Activated CD4-positive, alpha-beta memory T cell treated with anti-CD3 and anti-CD28 coated beads for 36 hours (primary cell): ENCODE data around the gene USO1. TPM values are rescaled to one million over a fixed set of nuclear protein-coding genes. Genes with fewer than 3 reads are reported as not detected.
A peak's percentile ranks its signal among the peaks of the same experiment; 100 is the strongest.

Experiments
- CTCF ChIA-PET: fragments of 350-600 bp; sonication (Branson Sonifier 250); formaldehyde crosslinking; loops from one replicate; lab custom pipeline; 2021; ENCODE audit warnings: antibody characterized with exemption, inconsistent platforms; lab: Charles Lee
- POLR2A ChIA-PET: fragments of 350-600 bp; sonication (Branson Sonifier 250); formaldehyde crosslinking; loops from one replicate; lab custom pipeline; 2021; ENCODE audit warnings: antibody characterized with exemption; lab: Charles Lee
- DNase-seq: peaks from one replicate; pipeline ENCODE4 v3.0.0-alpha.2; 2020
- H3K27ac Mint-ChIP-seq: one replicate; pipeline ENCODE4 v1.8.0; 2021; ENCODE audit warnings: mixed read lengths
- H3K27me3 Mint-ChIP-seq: one replicate; pipeline ENCODE4 v1.8.0; 2021; ENCODE audit warnings: mixed read lengths
- H3K36me3 Mint-ChIP-seq: one replicate; pipeline ENCODE4 v1.8.0; 2021; ENCODE audit warnings: mixed read lengths
- H3K4me1 Mint-ChIP-seq: one replicate; pipeline ENCODE4 v1.8.0; 2021; ENCODE audit warnings: low read depth, mixed read lengths
- H3K4me3 Mint-ChIP-seq: one replicate; pipeline ENCODE4 v1.8.0; 2021; ENCODE audit warnings: mild to moderate bottlenecking, mixed read lengths
- H3K9me3 Mint-ChIP-seq: one replicate; pipeline ENCODE4 v1.8.0; 2021; ENCODE audit warnings: mixed read lengths
- intact Hi-C: fragments of 100-400 bp; cut with micrococcal nuclease; formaldehyde crosslinking; loops from one replicate; pipeline ENCODE4 v1.15.1; 2023
- total RNA-seq, 2 experiments: library from RNA; stranded (reverse); gene quantifications; one replicate each; pipeline ENCODE4 v1.2.3, GENCODE V29; 2021

The USO1 gene
- total RNA-seq, 2 experiments from 2014 or later, result 57.3 to 59.0 TPM

DNA sequence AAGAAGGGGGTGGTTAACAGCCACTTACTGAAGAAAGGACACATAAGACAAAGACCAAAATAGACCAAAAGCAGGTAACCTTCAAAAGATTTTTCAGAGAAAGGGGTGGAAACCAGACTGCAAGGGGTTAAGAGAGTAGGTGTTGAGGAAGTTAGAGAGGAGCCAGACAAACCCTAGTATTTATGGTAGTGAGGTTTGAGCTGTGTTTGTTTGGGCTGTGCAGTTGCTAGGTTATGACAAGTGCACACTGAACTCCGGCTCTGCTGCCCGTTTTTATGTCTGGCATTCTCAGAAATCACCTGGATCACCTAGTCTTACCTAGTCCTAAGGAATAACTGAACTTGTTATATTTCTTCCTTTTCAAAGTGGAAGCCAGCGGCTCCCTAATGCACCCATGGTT lies 28.3 kb upstream of the USO1 start:
- Mint-ChIP-seq H3K4me3 (no peak overlapping the region), H3K36me3 (peaks cover 4% of the 10 kb centered on the region), H3K4me1 (peaks cover 23% of the 10 kb centered on the region), H3K9me3 (no peaks in the 10 kb centered on the region), H3K27me3 (no peaks in the 10 kb centered on the region), H3K27ac (no peak overlapping the region)
- DNase-seq, result no peak
- ChIA-PET CTCF (interaction anchor here (1.7 kb wide), 1 partner anchor 28 kb away, joined by 6 read pairs; the partner anchor contains the start of gene USO1), POLR2A (interaction anchor here (0.6 kb wide), 1 partner anchor 1063 kb away, joined by 3 read pairs; no protein-coding TSS in a partner anchor)
- intact Hi-C loops, result no loop called here

- Mint-ChIP-seq H3K9me3 (no peaks in the 10 kb centered on the region), H3K27ac (no peak overlapping the region), H3K4me1 (peaks cover 23% of the 10 kb centered on the region), H3K36me3 (peaks cover 4% of the 10 kb centered on the region), H3K4me3 (no peak overlapping the region), H3K27me3 (no peaks in the 10 kb centered on the region)
- CTCF ChIA-PET, result interaction anchor here (1.7 kb wide), 1 partner anchor 27 kb away, joined by 6 read pairs; the partner anchor contains the start of gene USO1
- intact Hi-C loops, result no loop called here
- POLR2A ChIA-PET, result no interaction called here
- no peak for DNase-seq
Observed at GRCh38 chr4:75696581-75696980, 27.8 kb upstream of the USO1 start.

- Mint-ChIP-seq H3K27me3 (no peaks in the 10 kb centered on the region), H3K4me3 (no peak overlapping the region), H3K4me1 (peaks cover 23% of the 10 kb centered on the region), H3K27ac (peak overlapping the region; percentile 64), H3K9me3 (no peaks in the 10 kb centered on the region), H3K36me3 (peaks cover 4% of the 10 kb centered on the region)
- intact Hi-C loops, result loop anchor here (2.0 kb wide), 2 partner anchors 16 to 44 kb away; no protein-coding TSS in a partner anchor
- DNase-seq, result peak; percentile 48
- CTCF ChIA-PET, result interaction anchor here (1.1 to 1.5 kb wide), 2 partner anchors 25 to 26 kb away, joined by 3 to 10 read pairs; partner anchors contain the start of genes G3BP2 and USO1
- POLR2A ChIA-PET, result interaction anchor here (0.5 to 1.7 kb wide), 5 partner anchors 11 to 43 kb away, joined by 3 to 5 read pairs (median 5); partner anchors contain the start of gene USO1
Observed at GRCh38 chr4:75698162-75698962, 26.0 kb upstream of the USO1 start.

DNA sequence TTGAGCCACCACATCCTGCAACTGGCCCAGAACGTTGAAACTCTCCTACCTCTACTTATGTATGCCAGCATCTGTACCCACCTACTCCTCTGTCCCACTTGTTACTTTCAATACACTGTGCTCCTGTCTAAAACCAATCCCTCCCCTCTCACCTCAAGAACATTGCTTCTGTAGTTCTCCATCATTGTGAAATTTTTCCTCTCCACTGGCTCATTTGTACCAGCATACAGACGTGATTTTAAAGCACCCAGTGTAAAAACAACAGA lies 25.5 kb upstream of the USO1 start:
- intact Hi-C loops, result loop anchor here (1.0 to 2.0 kb wide), 5 partner anchors 13 to 44 kb away; partner anchors contain the start of genes G3BP2 and USO1

GRCh38 chr4:75699299-75699698 lies 25.1 kb upstream of the USO1 start:
- Mint-ChIP-seq H3K36me3 (no peaks in the 10 kb centered on the region), H3K4me1 (peaks cover 23% of the 10 kb centered on the region), H3K9me3 (no peaks in the 10 kb centered on the region), H3K27me3 (no peaks in the 10 kb centered on the region), H3K4me3 (peak overlapping the region; percentile 5), H3K27ac (peak overlapping the region; percentile 64)
- intact Hi-C loops, result loop anchor here (1.0 to 2.0 kb wide), 5 partner anchors 13 to 44 kb away; partner anchors contain the start of genes G3BP2 and USO1
- no peak for DNase-seq
- ChIA-PET CTCF (no interaction called here), POLR2A (interaction anchor here (0.5 to 1.7 kb wide), 4 partner anchors 10 to 42 kb away, joined by 3 to 5 read pairs (median 4); partner anchors contain the start of gene USO1)

More for the DNA sequence above, 25.5 kb upstream of the USO1 start:
- no peaks in the 10 kb centered on the region for H3K9me3 Mint-ChIP-seq
- CTCF ChIA-PET, result interaction anchor here (1.1 kb wide), 1 partner anchor 26 kb away, joined by 3 read pairs; the partner anchor contains the start of gene G3BP2
- POLR2A ChIA-PET, result interaction anchor here (0.5 to 1.7 kb wide), 5 partner anchors 11 to 42 kb away, joined by 3 to 5 read pairs (median 5); partner anchors contain the start of gene USO1
- H3K27ac Mint-ChIP-seq, result peak overlapping the region; percentile 64
- H3K27me3 Mint-ChIP-seq, result no peaks in the 10 kb centered on the region
- H3K4me3 Mint-ChIP-seq, result peak overlapping the region; percentile 5
- peaks cover 2% of the 10 kb centered on the region for H3K36me3 Mint-ChIP-seq
- no peak for DNase-seq
- peaks cover 23% of the 10 kb centered on the region for H3K4me1 Mint-ChIP-seq

- ChIA-PET CTCF (interaction anchor here (1.7 kb wide), 1 partner anchor 21 kb away, joined by 4 read pairs; the partner anchor contains the start of gene USO1), POLR2A (no interaction called here)
- peaks cover 17% of the 10 kb centered on the region for H3K4me1 Mint-ChIP-seq
- DNase-seq, result no peak
- no peaks in the 10 kb centered on the region for H3K27me3 Mint-ChIP-seq
- no peaks in the 10 kb centered on the region for H3K9me3 Mint-ChIP-seq
- intact Hi-C loops, result no loop called here
- H3K4me3 Mint-ChIP-seq, result no peak overlapping the region
- H3K27ac Mint-ChIP-seq, result no peak overlapping the region
- H3K36me3 Mint-ChIP-seq, result no peaks in the 10 kb centered on the region
Observed at GRCh38 chr4:75702919-75703411, 21.4 kb upstream of the USO1 start.

DNA sequence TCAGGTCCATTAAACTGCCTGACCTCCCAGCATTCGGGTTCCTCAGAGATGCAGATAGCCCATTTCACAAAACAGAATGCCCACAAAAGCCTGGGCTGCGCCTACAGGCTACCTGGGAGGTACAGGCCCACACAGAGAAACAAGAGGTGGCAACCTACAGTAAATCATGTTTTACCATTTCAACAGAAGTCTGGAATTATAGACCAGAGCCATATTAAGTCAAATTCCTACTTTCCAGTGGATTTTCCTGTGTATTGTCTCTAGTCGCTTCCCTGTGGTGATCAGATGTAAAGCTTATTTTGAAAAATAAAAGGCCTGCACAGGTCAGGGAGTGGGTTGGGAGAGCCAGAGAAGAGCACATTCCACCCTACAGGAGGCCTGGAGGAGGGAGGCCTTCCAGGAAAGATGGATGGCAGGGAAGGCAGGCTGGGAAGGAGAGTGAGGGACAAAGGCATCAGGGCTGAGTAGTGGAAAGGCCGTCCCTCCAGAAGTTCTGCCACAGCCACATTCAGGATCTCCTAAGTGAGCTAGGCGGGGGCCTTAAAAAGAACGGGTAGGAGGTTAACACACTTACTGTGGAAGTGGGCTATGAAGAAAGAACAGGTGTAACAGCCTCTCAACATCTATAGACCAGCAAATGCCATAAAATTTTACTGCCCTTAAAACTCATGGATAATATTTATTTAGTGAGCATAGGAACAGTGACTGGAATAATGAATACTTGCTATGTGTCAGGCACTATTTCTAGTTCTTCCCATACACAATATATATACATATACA lies 19.0 kb upstream of the USO1 start:
- DNase-seq, result no peak
- ChIA-PET POLR2A (no interaction called here), CTCF (no interaction called here)

DNA sequence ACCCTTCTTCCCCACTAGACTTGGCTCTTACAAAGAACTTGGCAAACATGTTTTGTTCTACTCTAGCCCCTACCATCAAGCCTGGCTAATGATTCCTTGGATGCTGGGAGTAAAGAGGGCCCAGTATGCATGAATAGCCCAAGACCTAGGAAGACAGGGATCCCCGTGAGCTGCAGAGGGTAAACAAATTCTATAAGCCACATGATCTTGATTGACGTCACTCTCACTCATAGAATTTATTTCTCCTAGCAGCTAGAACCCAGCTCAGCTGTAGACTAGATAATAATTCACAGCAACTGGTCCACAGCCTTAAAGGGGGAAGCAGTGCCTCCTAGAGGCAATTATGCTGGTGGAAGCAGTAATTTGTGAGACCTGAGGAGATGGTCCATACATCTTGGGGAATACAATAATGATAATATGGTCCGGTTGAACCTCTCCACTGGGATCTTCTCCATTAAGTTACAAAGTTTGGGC lies 16.1 kb upstream of the USO1 start:
- H3K9me3 Mint-ChIP-seq, result no peaks in the 10 kb centered on the region
- H3K27me3 Mint-ChIP-seq, result no peaks in the 10 kb centered on the region
- ChIA-PET POLR2A (no interaction called here), CTCF (interaction anchor here (0.8 to 1.3 kb wide), 7 partner anchors 9 to 78 kb away, joined by 3 to 7 read pairs (median 4); partner anchors contain the start of genes CDKL2 and USO1)
- DNase-seq, result peak; percentile 56
- H3K36me3 Mint-ChIP-seq, result no peaks in the 10 kb centered on the region
- intact Hi-C loops, result no loop called here
- peaks cover 4% of the 10 kb centered on the region for H3K4me1 Mint-ChIP-seq
- H3K4me3 Mint-ChIP-seq, result no peak overlapping the region
- H3K27ac Mint-ChIP-seq, result no peak overlapping the region

More for the DNA sequence above, 19.0 kb upstream of the USO1 start:
- Mint-ChIP-seq H3K4me3 (no peak overlapping the region), H3K27me3 (no peaks in the 10 kb centered on the region), H3K9me3 (no peaks in the 10 kb centered on the region), H3K4me1 (peaks cover 4% of the 10 kb centered on the region), H3K36me3 (no peaks in the 10 kb centered on the region), H3K27ac (no peak overlapping the region)
- intact Hi-C loops, result no loop called here

DNA sequence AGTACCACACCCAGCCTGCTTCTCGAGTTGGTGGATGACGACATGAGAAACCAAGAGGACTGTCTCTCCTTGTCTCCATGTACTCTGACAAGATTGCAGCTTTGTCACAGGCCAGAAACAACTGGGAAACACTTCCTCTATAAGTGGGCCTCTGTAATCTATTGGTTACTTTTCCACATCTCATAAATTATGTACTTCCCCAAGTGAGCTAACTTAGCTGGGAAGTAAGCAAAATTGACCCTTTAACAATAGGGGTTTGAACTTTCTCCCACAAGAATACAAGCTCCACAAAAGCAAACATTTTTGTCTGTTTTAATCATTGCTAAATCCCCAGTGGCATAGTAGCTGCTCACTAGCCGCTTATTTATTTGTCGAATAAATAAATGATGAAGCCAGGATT lies 14.1 kb upstream of the USO1 start:
- no peak for DNase-seq
- H3K9me3 Mint-ChIP-seq, result no peaks in the 10 kb centered on the region
- CTCF ChIA-PET, result interaction anchor here (0.6 to 1.9 kb wide), 6 partner anchors 9 to 141 kb away, joined by 3 to 9 read pairs (median 3); partner anchors contain the start of genes CDKL2, G3BP2 and USO1
- POLR2A ChIA-PET, result interaction anchor here (1.3 kb wide), 1 partner anchor 11 kb away, joined by 5 read pairs; no protein-coding TSS in a partner anchor
- peaks cover 11% of the 10 kb centered on the region for H3K4me1 Mint-ChIP-seq
- H3K4me3 Mint-ChIP-seq, result no peak overlapping the region
- no peaks in the 10 kb centered on the region for H3K36me3 Mint-ChIP-seq
- no peaks in the 10 kb centered on the region for H3K27me3 Mint-ChIP-seq
- H3K27ac Mint-ChIP-seq, result no peak overlapping the region
- intact Hi-C loops, result no loop called here

GRCh38 chr4:75714011-75714410 lies 10.4 kb upstream of the USO1 start:
- peaks cover 9% of the 10 kb centered on the region for H3K4me1 Mint-ChIP-seq
- no peak overlapping the region for H3K4me3 Mint-ChIP-seq
- no peak overlapping the region for H3K27ac Mint-ChIP-seq
- no peaks in the 10 kb centered on the region for H3K9me3 Mint-ChIP-seq
- H3K27me3 Mint-ChIP-seq, result no peaks in the 10 kb centered on the region
- ChIA-PET POLR2A (no interaction called here), CTCF (interaction anchor here (3.1 kb wide), 1 partner anchor 10 kb away, joined by 18 read pairs; the partner anchor contains the start of gene USO1)
- no peaks in the 10 kb centered on the region for H3K36me3 Mint-ChIP-seq
- intact Hi-C loops, result no loop called here
- DNase-seq, result no peak

DNA sequence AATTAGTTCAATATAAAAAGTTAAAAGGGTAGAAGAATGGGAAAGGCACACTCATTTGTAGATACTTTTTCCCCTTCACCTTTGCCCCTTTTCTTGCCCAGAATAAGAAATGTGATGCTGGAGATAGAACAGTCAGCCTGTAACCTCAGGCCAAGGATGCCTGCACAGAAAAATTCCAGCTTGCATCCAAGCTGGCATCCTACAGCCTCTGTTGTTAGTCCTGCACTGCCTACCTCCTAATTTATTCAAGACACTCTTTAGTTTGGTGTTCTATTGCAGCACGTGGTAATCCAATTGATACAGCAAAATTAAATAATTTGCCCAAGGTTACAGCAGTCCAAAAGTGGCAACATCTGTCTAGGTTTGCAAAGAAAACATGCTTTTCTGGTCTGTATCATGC lies 9.7 kb upstream of the USO1 start:
- no peaks in the 10 kb centered on the region for H3K36me3 Mint-ChIP-seq
- ChIA-PET POLR2A (interaction anchor here (1.1 kb wide), 1 partner anchor 15 kb away, joined by 3 read pairs; no protein-coding TSS in a partner anchor), CTCF (interaction anchor here (1.6 kb wide), 1 partner anchor 9 kb away, joined by 12 read pairs; the partner anchor contains the start of gene USO1)
- no peak for DNase-seq
- H3K4me3 Mint-ChIP-seq, result no peak overlapping the region
- intact Hi-C loops, result no loop called here
- no peaks in the 10 kb centered on the region for H3K9me3 Mint-ChIP-seq
- H3K4me1 Mint-ChIP-seq, result peaks cover 9% of the 10 kb centered on the region
- H3K27me3 Mint-ChIP-seq, result no peaks in the 10 kb centered on the region
- H3K27ac Mint-ChIP-seq, result no peak overlapping the region
